ENCODE measurements around the gene GYG1. TPM values are rescaled to one million over a fixed set of nuclear protein-coding genes. Genes with fewer than 3 reads are reported as not detected.

Gene GYG1
- total RNA-seq, 1 donor, result 43.6 TPM

DNA sequence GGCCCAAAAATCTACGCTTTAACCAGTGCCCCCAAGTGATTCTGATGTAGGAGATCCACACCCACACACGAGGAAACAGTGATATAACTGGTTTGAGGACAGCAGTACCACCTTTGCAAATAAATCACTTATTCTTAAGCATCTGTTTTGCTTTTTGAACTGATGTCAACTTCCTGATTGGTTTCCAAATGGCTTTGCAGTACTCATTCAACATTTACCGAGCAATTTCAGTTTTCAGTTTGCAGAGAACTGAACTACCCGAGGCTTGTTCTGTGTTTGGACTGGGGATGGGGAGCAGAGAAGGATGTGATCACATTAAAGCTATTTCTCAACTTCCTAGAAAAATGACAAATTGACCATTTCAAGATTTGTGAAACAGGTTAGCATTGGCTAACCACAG, 1.1 kb upstream of the GYG1 start:
- TF ChIP-seq CTCF (IDR thresholded peaks at IDR 0.05; ENCODE audit: insufficient read depth, low read depth, low read length), result no peak
- no peak for DNase-seq (ENCODE audit: low read depth)
- H3K4me3 ChIP-seq (ENCODE audit: low read depth, low read length), result no peak overlapping the region

- peak; percentile 50 for DNase-seq (ENCODE audit: low read depth)
- peak overlapping the region; percentile 82 for H3K4me3 ChIP-seq (ENCODE audit: low read depth, low read length)
- TF ChIP-seq CTCF (IDR thresholded peaks at IDR 0.05; ENCODE audit: insufficient read depth, low read depth, low read length), result no peak
Measured at GRCh38 chr3:148992027-148992634, 791 bp downstream of the GYG1 start.

DNA sequence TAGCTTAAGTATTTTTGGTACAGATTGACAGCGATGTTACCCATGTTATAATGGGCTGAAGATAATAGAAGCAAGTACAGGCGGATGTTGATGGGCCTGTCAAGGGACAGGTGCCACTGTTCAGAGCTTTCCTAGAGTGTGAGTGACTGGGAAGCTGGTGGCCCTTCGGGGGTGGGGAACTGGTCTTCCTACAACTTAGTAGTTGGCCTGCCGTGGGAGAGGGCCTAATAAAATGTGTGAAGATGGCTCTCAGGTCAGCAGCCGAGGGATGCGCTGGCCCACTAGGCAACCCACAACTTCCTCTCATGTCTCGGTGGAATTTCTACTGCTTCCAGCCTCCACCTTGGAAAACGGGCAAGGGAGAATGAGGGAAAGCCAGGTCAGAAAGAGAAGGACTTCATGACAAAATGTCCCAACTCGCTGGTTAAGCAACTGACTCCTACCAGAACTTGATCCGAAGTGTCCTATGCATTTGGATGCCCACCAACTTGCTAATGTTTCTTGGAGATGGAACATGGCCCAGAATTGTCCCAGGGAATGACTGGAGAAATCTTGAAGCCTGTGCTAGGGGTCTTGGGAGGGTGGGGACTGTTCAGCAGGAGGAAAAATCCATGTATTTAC, 1.4 kb downstream of the GYG1 start:
- no peak for TF ChIP-seq CTCF (IDR thresholded peaks at IDR 0.05; ENCODE audit: insufficient read depth, low read depth, low read length)
- DNase-seq (ENCODE audit: low read depth), result no peak
- peak overlapping the region; percentile 82 for H3K4me3 ChIP-seq (ENCODE audit: low read depth, low read length)

- TF ChIP-seq CTCF (IDR thresholded peaks at IDR 0.05; ENCODE audit: insufficient read depth, low read depth, low read length), result no peak
- no peak for DNase-seq (ENCODE audit: low read depth)
- H3K4me3 ChIP-seq (ENCODE audit: low read depth, low read length), result no peak overlapping the region
Measured at GRCh38 chr3:148997623-148998022, 6.3 kb downstream of the GYG1 start.

DNA sequence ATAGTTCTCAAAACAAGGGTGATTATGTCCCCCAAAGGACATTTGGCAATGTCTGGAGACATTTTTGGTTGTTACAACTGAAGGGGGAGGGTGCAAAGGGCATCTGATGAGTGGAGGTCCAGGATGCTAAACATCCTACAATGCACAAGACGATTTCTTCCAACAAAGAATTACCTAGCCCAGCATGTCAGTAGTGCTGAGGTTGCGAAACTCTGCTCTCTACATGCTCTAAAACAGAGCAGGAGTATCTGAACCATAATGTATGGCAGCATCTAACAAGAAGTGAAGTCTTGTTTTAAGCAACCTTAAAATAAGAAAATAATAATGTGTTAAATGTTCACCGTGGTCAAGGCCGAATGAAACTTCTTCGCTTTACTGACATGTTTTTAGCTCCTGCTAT, 7.0 kb downstream of the GYG1 start:
- no peak overlapping the region for H3K4me3 ChIP-seq (ENCODE audit: low read depth, low read length)
- no peak for DNase-seq (ENCODE audit: low read depth)
- TF ChIP-seq CTCF (IDR thresholded peaks at IDR 0.05; ENCODE audit: insufficient read depth, low read depth, low read length), result no peak

DNA sequence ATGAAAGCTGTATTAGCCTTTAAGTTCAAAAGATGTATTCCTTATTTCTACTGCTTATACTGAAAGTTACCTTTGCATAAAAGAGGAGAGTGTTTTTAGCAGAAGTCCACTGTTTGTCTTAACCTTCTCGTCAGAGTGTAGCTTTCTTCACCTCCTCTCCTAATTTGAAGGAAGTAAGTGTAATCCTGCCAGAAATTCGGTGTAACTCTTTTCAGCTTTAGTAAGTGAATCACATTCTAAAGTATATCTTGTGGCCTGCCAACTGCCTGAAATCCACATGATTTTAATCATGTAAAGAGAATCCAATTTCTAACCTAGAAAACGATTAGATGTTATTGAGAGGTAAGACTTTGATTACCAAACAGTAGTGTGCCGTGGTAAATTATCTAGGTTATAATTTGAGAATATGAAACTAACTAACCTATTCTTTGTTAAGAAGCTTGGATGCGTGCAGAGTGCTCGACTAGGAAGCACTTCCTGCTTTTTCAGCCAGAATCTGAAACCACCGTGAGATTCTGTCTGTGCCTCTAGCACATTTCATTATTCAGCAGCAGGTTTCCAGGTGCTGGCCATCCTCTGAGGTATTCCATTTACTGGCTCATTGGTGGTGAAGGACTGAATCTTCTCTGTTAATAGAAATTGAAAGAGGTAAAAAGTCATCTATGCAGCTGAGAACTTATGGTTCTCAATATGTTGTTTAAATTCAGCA, 7.5 kb downstream of the GYG1 start:
- H3K4me3 ChIP-seq (ENCODE audit: low read depth, low read length), result no peak overlapping the region
- no peak for TF ChIP-seq CTCF (IDR thresholded peaks at IDR 0.05; ENCODE audit: insufficient read depth, low read depth, low read length)
- no peak for DNase-seq (ENCODE audit: low read depth)
